Keratinocyte (primary cell): ENCODE results near the gene VAV2. TPM values are rescaled to one million over a fixed set of nuclear protein-coding genes. Genes with fewer than 3 reads are reported as not detected.

Experiments used
- DNase-seq: peaks from one replicate; pipeline ENCODE4 v3.0.0-alpha.2; 2011; ENCODE audit warnings: low read depth, missing footprints, low spot score
- FAIRE-seq: peaks from 2 replicates; lab custom pipeline; 2011; peaks lifted over from hg19 to GRCh38; lab: Jason Lieb, UNC
- H2AFZ ChIP-seq: 2 replicates; pipeline ENCODE4 v1.6.0; 2012; ENCODE audit warnings: low read length, control low read depth, inconsistent platforms; ENCODE audit not compliant: control insufficient read depth
- H3K27ac ChIP-seq: 2 replicates; pipeline ENCODE4 v1.5.1; 2011; ENCODE audit warnings: low read length; ENCODE audit not compliant: control insufficient read depth, insufficient read depth
- H3K27me3 ChIP-seq: 3 replicates; pipeline ENCODE4 v1.6.0; 2011; ENCODE audit warnings: low read length; ENCODE audit not compliant: control insufficient read depth, insufficient read depth; ENCODE audit errors: extremely low read depth
- H3K36me3 ChIP-seq, 2 experiments: 2 replicates in 1 of 2; 3 replicates in 1 of 2; pipeline ENCODE4 v1.5.1; 2011; ENCODE audit warnings: low read length in 2 of 2, mild to moderate bottlenecking in 1 of 2; ENCODE audit not compliant: control insufficient read depth in 2 of 2, insufficient read depth in 2 of 2; ENCODE audit errors: extremely low read depth in 1 of 2
- H3K4me1 ChIP-seq: 3 replicates; pipeline ENCODE4 v1.5.1; 2011; ENCODE audit warnings: low read length; ENCODE audit not compliant: control insufficient read depth, insufficient read depth; ENCODE audit errors: extremely low read depth
- H3K4me2 ChIP-seq: 3 replicates; pipeline ENCODE4 v1.6.0; 2011; ENCODE audit warnings: low read depth, low read length; ENCODE audit not compliant: control insufficient read depth, insufficient read depth; ENCODE audit errors: extremely low read depth
- H3K4me3 ChIP-seq, 3 experiments: fragments of 200-600 bp in 1 of 3; sonication (generic) in 1 of 3; 2 replicates in 2 of 3; 3 replicates in 1 of 3; pipeline ENCODE4 v1.5.1; 2011 to 2016; ENCODE audit warnings: low read length in 3 of 3, mild to moderate bottlenecking in 3 of 3, control low read depth in 2 of 3, inconsistent platforms in 1 of 3, low read depth in 1 of 3, mixed read lengths in 1 of 3, mixed run types in 1 of 3, moderate library complexity in 1 of 3; ENCODE audit not compliant: control insufficient read depth in 2 of 3, insufficient read depth in 2 of 3; ENCODE audit errors: extremely low read depth in 1 of 3
- H3K79me2 ChIP-seq: 2 replicates; pipeline ENCODE4 v1.6.0; 2012; ENCODE audit warnings: low read length; ENCODE audit not compliant: control insufficient read depth, insufficient read depth
- H3K9ac ChIP-seq: 3 replicates; pipeline ENCODE4 v1.6.0; 2011; ENCODE audit warnings: low read length; ENCODE audit not compliant: control insufficient read depth, insufficient read depth; ENCODE audit errors: extremely low read depth
- H3K9me1 ChIP-seq: 3 replicates; pipeline ENCODE4 v1.6.0; 2011; ENCODE audit warnings: low read length; ENCODE audit not compliant: control insufficient read depth, insufficient read depth; ENCODE audit errors: extremely low read depth
- H3K9me3 ChIP-seq: 2 replicates; pipeline ENCODE4 v1.5.1; 2012; ENCODE audit warnings: low read depth, low read length; ENCODE audit not compliant: control insufficient read depth
- H4K20me1 ChIP-seq: 3 replicates; pipeline ENCODE4 v1.6.0; 2011; ENCODE audit warnings: low read length; ENCODE audit not compliant: control insufficient read depth, insufficient read depth; ENCODE audit errors: extremely low read depth
- CTCF ChIP-seq, 3 experiments: IDR thresholded peaks in 1 of 3; conservative IDR thresholded peaks in 1 of 3; optimal IDR thresholded peaks in 1 of 3; 2 replicates in 2 of 3; 3 replicates in 1 of 3; pipeline versions ENCODE3 to v1.5.1; 2011; ENCODE audit warnings: low read length in 3 of 3, mild to moderate bottlenecking in 3 of 3, moderate library complexity in 2 of 3, control low read depth in 1 of 3, inconsistent platforms in 1 of 3; ENCODE audit not compliant: insufficient read depth in 2 of 3; ENCODE audit errors: extremely low read depth in 1 of 3
- EZH2 ChIP-seq: IDR thresholded peaks from one replicate; pipeline ENCODE4 v1.6.1; 2012; ENCODE audit warnings: inconsistent platforms, mild to moderate bottlenecking, low read length, moderate library complexity
- dilution Hi-C: fragments of 300-500 bp; cut with MboI; formaldehyde crosslinking; loops from one replicate; pipeline ENCODE4 v1.7.0; 2020; ENCODE audit warnings: low sequenced_read_pairs; ENCODE audit not compliant: extremely low pct_ligation_motif_present
- polyA plus RNA-seq, 5 experiments: library from polyadenylated mRNA; depleted of rRNA in 3 of 5; stranded (reverse) in 3 of 5; stranded (forward) in 1 of 5; unstranded in 1 of 5; fragments of >200 nt; gene quantifications; 1 replicate in 1 of 5; 2 replicates in 3 of 5; 3 replicates in 1 of 5; pipeline versions ENCODE4 v1.2.1 to v1.2.3, GENCODE V29; 2011 to 2012; ENCODE audit warnings: missing spikeins in 2 of 5, low read depth in 1 of 5, low replicate concordance in 1 of 5

Gene VAV2
- polyA plus RNA-seq, 1 donor (not counting 4 experiments of a cell fraction or from before 2014, with no cell fraction given): 16.4 TPM

- DNase-seq: peak; percentile 56
- Histone ChIP-seq H3K4me1 (peaks cover 58% of the 10 kb centered on the region), H3K9me3 (no peaks in the 10 kb centered on the region), H3K79me2 (peaks cover 74% of the 10 kb centered on the region), H2AFZ (no peak overlapping the region), H3K9ac (peak overlapping the region; percentile 75), H3K4me3 (peak overlapping the region in 1 of 3 experiments; percentile 23), H4K20me1 (no peaks in the 10 kb centered on the region), H3K27ac (peak overlapping the region; percentile 98), H3K4me2 (peak overlapping the region; percentile 66), H3K9me1 (peaks cover 8% of the 10 kb centered on the region), H3K36me3 (peaks cover 0 to 1% of the 10 kb centered on the region in 2 experiments), H3K27me3 (no peaks in the 10 kb centered on the region)
- dilution Hi-C loops: no loop called here
- TF ChIP-seq CTCF (optimal IDR thresholded peaks at IDR 0.05 in 1 of 3, IDR thresholded peaks at IDR 0.05 in 1 of 3, conservative IDR thresholded peaks at IDR 0.05 in 1 of 3; ENCODE audit: extremely low read depth in 1 of 3, insufficient read depth in 2 of 3, low read length in 3 of 3) (peak in 2 of 3 experiments; percentile 82 to 88), EZH2 (no peak)
- peak; percentile 26 for FAIRE-seq
These were observed 116.0 kb downstream of the VAV2 start for GRCh38 chr9:133876144-133876543.

- Histone ChIP-seq H3K27ac (peak overlapping the region; percentile 98), H3K36me3 (peaks cover 0 to 1% of the 10 kb centered on the region in 2 experiments), H3K9me3 (no peaks in the 10 kb centered on the region), H3K4me3 (no peak overlapping the region), H3K79me2 (peaks cover 74% of the 10 kb centered on the region), H2AFZ (no peak overlapping the region), H3K4me1 (peaks cover 52% of the 10 kb centered on the region), H3K27me3 (no peaks in the 10 kb centered on the region), H3K4me2 (peak overlapping the region; percentile 72), H4K20me1 (no peaks in the 10 kb centered on the region), H3K9ac (peak overlapping the region; percentile 86), H3K9me1 (peaks cover 6% of the 10 kb centered on the region)
- DNase-seq (no peak), FAIRE-seq (no peak)
- no peak for TF ChIP-seq EZH2
- no peak for TF ChIP-seq CTCF (optimal IDR thresholded peaks at IDR 0.05 in 1 of 3, IDR thresholded peaks at IDR 0.05 in 1 of 3, conservative IDR thresholded peaks at IDR 0.05 in 1 of 3; ENCODE audit: extremely low read depth in 1 of 3, insufficient read depth in 2 of 3, low read length in 3 of 3)
- dilution Hi-C loops: no loop called here
These were observed 117.0 kb downstream of the VAV2 start for GRCh38 chr9:133875131-133875530.
